Naive thymus-derived CD4-positive, alpha-beta T cell (primary cell): ENCODE data around the gene MATK. TPM values are rescaled to one million over a fixed set of nuclear protein-coding genes. Genes with fewer than 3 reads are reported as not detected.

Experiments
- ATAC-seq: fragments of 150-1000 bp; cut with Tn5 transposase; 2 replicates; pipeline ENCODE4 v1.10.0; 2021; ENCODE audit warnings: mild to moderate bottlenecking, moderate library complexity
- CTCF ChIA-PET: fragments of 350-600 bp; sonication (Branson Sonifier 250); formaldehyde crosslinking; loops from one replicate; lab custom pipeline; 2021; ENCODE audit warnings: antibody characterized with exemption; lab: Charles Lee
- POLR2A ChIA-PET: fragments of 350-600 bp; sonication (Branson Sonifier 250); formaldehyde crosslinking; loops from one replicate; lab custom pipeline; 2021; ENCODE audit warnings: antibody characterized with exemption, inconsistent platforms; lab: Charles Lee
- DNase-seq, 9 donors: peaks; one replicate each; pipeline versions ENCODE4 v3.0.0 to v3.0.0-alpha.2; 2020 to 2022; ENCODE audit warnings: mixed read lengths in 1 of 9
- H3K27ac ChIP-seq: one replicate; pipeline ENCODE4 v1.7.0; 2013; ENCODE audit warnings: mild to moderate bottlenecking, low read depth, low read length, moderate library complexity
- H3K27me3 ChIP-seq, 2 donors: one replicate each; pipeline ENCODE4 v1.7.0; 2013; ENCODE audit warnings: low read length in 2 of 2, mild to moderate bottlenecking in 2 of 2, moderate library complexity in 2 of 2; ENCODE audit not compliant: control insufficient read depth in 2 of 2, insufficient read depth in 2 of 2
- H3K36me3 ChIP-seq, 3 experiments: 1 replicate in 2 of 3; 2 replicates in 1 of 3; pipeline ENCODE4 v1.7.0; 2013; ENCODE audit warnings: low read length in 3 of 3, mild to moderate bottlenecking in 3 of 3, moderate library complexity in 1 of 3; ENCODE audit not compliant: insufficient read depth in 3 of 3, control insufficient read depth in 2 of 3
- H3K4me1 ChIP-seq, 2 donors: one replicate each; pipeline ENCODE4 v1.7.0; 2013; ENCODE audit warnings: low read length in 2 of 2, mild to moderate bottlenecking in 2 of 2, moderate library complexity in 1 of 2; ENCODE audit not compliant: control insufficient read depth in 2 of 2, insufficient read depth in 2 of 2
- H3K4me3 ChIP-seq: 2 replicates; pipeline ENCODE4 v1.7.0; 2013; ENCODE audit warnings: mild to moderate bottlenecking, low read length
- H3K9me3 ChIP-seq, 3 experiments: 1 replicate in 2 of 3; 2 replicates in 1 of 3; pipeline ENCODE4 v1.7.0; 2013; ENCODE audit warnings: low read length in 3 of 3; ENCODE audit not compliant: control insufficient read depth in 2 of 3
- H3K27ac Mint-ChIP-seq, 9 donors: one replicate each; pipeline ENCODE4 v1.8.0; 2020 to 2022; ENCODE audit warnings: mixed read lengths in 9 of 9, mild to moderate bottlenecking in 8 of 9, moderate library complexity in 5 of 9, inconsistent platforms in 2 of 9
- H3K27me3 Mint-ChIP-seq, 5 donors: one replicate each; pipeline ENCODE4 v1.8.0; 2021 to 2022; ENCODE audit warnings: mixed read lengths in 5 of 5, mild to moderate bottlenecking in 1 of 5
- H3K36me3 Mint-ChIP-seq, 5 donors: one replicate each; pipeline ENCODE4 v1.8.0; 2020 to 2022; ENCODE audit warnings: mixed read lengths in 5 of 5, mild to moderate bottlenecking in 3 of 5, inconsistent platforms in 1 of 5
- H3K4me1 Mint-ChIP-seq, 7 donors: one replicate each; pipeline ENCODE4 v1.8.0; 2020 to 2022; ENCODE audit warnings: mixed read lengths in 7 of 7, mild to moderate bottlenecking in 3 of 7, inconsistent platforms in 1 of 7
- H3K4me3 Mint-ChIP-seq, 10 donors: one replicate each; pipeline ENCODE4 v1.8.0; 2020 to 2022; ENCODE audit warnings: mild to moderate bottlenecking in 10 of 10, mixed read lengths in 10 of 10, moderate library complexity in 6 of 10, inconsistent platforms in 2 of 10
- H3K9me3 Mint-ChIP-seq, 11 donors: one replicate each; pipeline ENCODE4 v1.8.0; 2020 to 2022; ENCODE audit warnings: mixed read lengths in 11 of 11, mild to moderate bottlenecking in 4 of 11, inconsistent platforms in 1 of 11, moderate library complexity in 1 of 11
- intact Hi-C, 2 donors: fragments of 100-400 bp; cut with micrococcal nuclease; formaldehyde crosslinking; loops; one replicate each; pipeline ENCODE4 v1.15.1; 2023
- polyA plus RNA-seq, 2 donors: library from polyadenylated mRNA; unstranded; fragments of 300-500 nt; fragmentation: Illumina TruSeq; gene quantifications; one replicate each; pipeline ENCODE4 v1.2.3, GENCODE V29; 2021
- total RNA-seq, 6 experiments: library from RNA in 5 of 6; stranded (reverse) in 5 of 6; gene quantifications; 1 replicate in 5 of 6; 2 replicates in 1 of 6; pipeline ENCODE4 v1.2.3 and lab custom pipeline; 2021 to 2026

MATK gene, protein sequence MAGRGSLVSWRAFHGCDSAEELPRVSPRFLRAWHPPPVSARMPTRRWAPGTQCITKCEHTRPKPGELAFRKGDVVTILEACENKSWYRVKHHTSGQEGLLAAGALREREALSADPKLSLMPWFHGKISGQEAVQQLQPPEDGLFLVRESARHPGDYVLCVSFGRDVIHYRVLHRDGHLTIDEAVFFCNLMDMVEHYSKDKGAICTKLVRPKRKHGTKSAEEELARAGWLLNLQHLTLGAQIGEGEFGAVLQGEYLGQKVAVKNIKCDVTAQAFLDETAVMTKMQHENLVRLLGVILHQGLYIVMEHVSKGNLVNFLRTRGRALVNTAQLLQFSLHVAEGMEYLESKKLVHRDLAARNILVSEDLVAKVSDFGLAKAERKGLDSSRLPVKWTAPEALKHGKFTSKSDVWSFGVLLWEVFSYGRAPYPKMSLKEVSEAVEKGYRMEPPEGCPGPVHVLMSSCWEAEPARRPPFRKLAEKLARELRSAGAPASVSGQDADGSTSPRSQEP
- total RNA-seq (10 to 100 TPM in 3 of 5 experiments, 1 to 10 TPM in 2; 1.6 to 32.6 (median 14.3) TPM), polyA plus RNA-seq (10 to 100 TPM in 1 of 2 donors, 1 to 10 TPM in 1; 8.4 to 13.0 TPM), total RNA-seq (lab: John Stamatoyannopoulos, UW) (7.4 reads per million, percentile 30 among the genes with 10 or more reads in this experiment)

GRCh38 chr19:3785938-3786824 lies at the start of gene MATK:
MATK (minus strand) TSS chr19:3786381; CDS start chr19:3785135, 1,246 bp downstream.
- Histone ChIP-seq H3K36me3 (peaks cover 0 to 4% (median 0%) of the 10 kb centered on the region in 3 experiments), H3K27ac (no peak within 1 kb of the TSS), H3K4me3 (peak within 1 kb of the TSS; percentile 63), H3K4me1 (peaks cover 0 to 4% of the 10 kb centered on the region in 2 donors), H3K27me3 (no peaks in the 10 kb centered on the region), H3K9me3 (peaks cover 0 to 21% (median 11%) of the 10 kb centered on the region in 3 experiments)
- H3K27ac Mint-ChIP-seq, result peak within 1 kb of the TSS in 2 of 9 donors; percentile 23 to 50
- H3K4me1 Mint-ChIP-seq, result peaks cover 0 to 22% (median 12%) of the 10 kb centered on the region in 7 donors
- POLR2A ChIA-PET, result no interaction called here
- peak within 1 kb of the TSS; percentile 74 to 88 (median 82) for H3K4me3 Mint-ChIP-seq
- intact Hi-C loops, result no loop called here
- DNase-seq, result peak in 3 of 9 donors; percentile 21 to 54 (median 27)
- peaks cover 0 to 27% (median 0%) of the 10 kb centered on the region in 5 donors for H3K27me3 Mint-ChIP-seq
- CTCF ChIA-PET, result interaction anchor here (0.6 kb wide), 1 partner anchor 29 kb away, joined by 6 read pairs; no protein-coding TSS in a partner anchor
- H3K36me3 Mint-ChIP-seq, result peaks cover 9 to 21% (median 17%) of the 10 kb centered on the region in 5 donors
- ATAC-seq, result peak; percentile 44
- H3K9me3 Mint-ChIP-seq, result peaks cover 0 to 18% (median 13%) of the 10 kb centered on the region in 11 donors

DNA sequence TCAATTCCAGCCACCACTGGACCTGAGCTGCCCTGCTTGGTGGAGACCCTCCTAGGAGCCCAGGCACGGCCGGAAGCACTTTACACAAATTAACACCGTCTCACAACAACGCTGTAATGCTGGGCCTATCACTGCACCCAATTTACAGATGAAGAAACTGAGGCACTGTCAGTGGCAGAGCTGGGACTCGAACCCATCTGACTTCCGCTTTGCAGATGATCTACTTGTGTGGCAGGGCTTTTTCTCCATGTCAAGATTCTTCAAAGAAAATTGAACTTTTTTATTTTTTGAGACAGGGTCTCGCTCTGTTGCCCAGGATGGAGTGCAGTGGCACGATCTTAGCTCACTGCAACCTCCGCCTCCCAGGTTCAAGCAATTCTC lies 48.9 kb upstream of the MATK start:
- H3K9me3 ChIP-seq, result no peaks in the 10 kb centered on the region
- H3K4me3 Mint-ChIP-seq, result no peak overlapping the region
- H3K27ac Mint-ChIP-seq, result no peak overlapping the region
- no peaks in the 10 kb centered on the region for H3K27me3 ChIP-seq
- H3K36me3 Mint-ChIP-seq, result no peaks in the 10 kb centered on the region
- H3K27me3 Mint-ChIP-seq, result no peaks in the 10 kb centered on the region
- H3K4me3 ChIP-seq, result no peak overlapping the region
- ChIA-PET POLR2A (no interaction called here), CTCF (no interaction called here)
- no peaks in the 10 kb centered on the region for H3K4me1 ChIP-seq
- H3K9me3 Mint-ChIP-seq, result peaks cover 0 to 12% (median 0%) of the 10 kb centered on the region in 11 donors
- no peak overlapping the region for H3K27ac ChIP-seq
- peaks cover 0 to 7% (median 0%) of the 10 kb centered on the region in 7 donors for H3K4me1 Mint-ChIP-seq
- intact Hi-C loops, result no loop called here
- H3K36me3 ChIP-seq, result no peaks in the 10 kb centered on the region
- DNase-seq (no peak), ATAC-seq (no peak)

- Histone ChIP-seq H3K36me3 (no peaks in the 10 kb centered on the region), H3K4me1 (no peaks in the 10 kb centered on the region), H3K4me3 (no peak overlapping the region), H3K27ac (no peak overlapping the region), H3K27me3 (no peaks in the 10 kb centered on the region), H3K9me3 (no peaks in the 10 kb centered on the region)
- H3K9me3 Mint-ChIP-seq, result peaks cover 0 to 12% (median 0%) of the 10 kb centered on the region in 11 donors
- POLR2A ChIA-PET, result interaction anchor here (0.6 kb wide), 1 partner anchor 10 kb away, joined by 3 read pairs; no protein-coding TSS in a partner anchor
- peaks cover 0 to 7% (median 0%) of the 10 kb centered on the region in 7 donors for H3K4me1 Mint-ChIP-seq
- H3K4me3 Mint-ChIP-seq, result no peak overlapping the region
- H3K27ac Mint-ChIP-seq, result no peak overlapping the region
- no peak for DNase-seq
- intact Hi-C loops, result no loop called here
- no peaks in the 10 kb centered on the region for H3K36me3 Mint-ChIP-seq
- H3K27me3 Mint-ChIP-seq, result no peaks in the 10 kb centered on the region
- ATAC-seq, result no peak
- CTCF ChIA-PET, result interaction anchor here (0.5 kb wide), 1 partner anchor 86 kb away, joined by 3 read pairs; no protein-coding TSS in a partner anchor
These were observed 48.3 kb upstream of the MATK start for GRCh38 chr19:3834349-3835054.

DNA sequence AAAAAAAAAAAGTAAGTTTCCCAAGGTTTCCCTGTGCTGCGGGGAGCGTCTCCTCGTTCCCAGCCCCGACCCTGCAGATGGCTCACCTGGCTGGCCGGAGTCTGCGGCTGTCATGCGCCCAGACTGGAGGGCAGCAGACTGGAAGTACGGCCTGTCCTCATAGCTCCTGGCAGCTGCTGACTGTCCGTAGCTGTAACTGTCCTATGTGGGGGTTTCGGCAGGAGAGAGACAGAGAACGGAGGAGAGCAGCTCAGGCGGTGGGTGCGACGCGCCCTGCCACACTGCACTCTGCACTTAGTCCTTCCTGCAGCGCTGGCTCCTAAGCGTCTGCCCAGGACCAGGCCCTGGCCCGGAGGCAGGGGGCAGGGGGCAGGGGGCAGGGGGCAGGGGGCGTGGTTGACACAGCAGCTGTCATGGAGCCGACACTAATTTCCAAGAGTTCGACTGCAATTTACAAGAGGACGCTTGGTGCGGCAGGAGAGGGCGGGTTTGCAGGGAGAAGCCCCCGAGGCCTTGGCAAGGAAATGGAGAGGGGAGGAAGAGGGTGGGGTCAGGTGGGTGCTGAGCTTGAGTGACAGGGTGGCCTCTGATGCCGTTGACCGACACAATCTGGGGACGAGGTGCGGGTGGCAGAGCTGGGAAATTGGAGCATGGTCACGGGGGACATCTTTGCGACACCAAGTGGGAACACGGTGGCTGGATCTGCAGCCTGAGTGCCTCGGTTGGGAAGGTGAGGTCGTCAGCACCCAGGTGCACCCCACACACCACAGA lies 47.6 kb upstream of the MATK start:
- Mint-ChIP-seq H3K36me3 (no peaks in the 10 kb centered on the region), H3K4me3 (no peak overlapping the region), H3K27me3 (no peaks in the 10 kb centered on the region), H3K27ac (no peak overlapping the region), H3K4me1 (peaks cover 0 to 7% (median 0%) of the 10 kb centered on the region in 7 donors), H3K9me3 (peaks cover 0 to 12% (median 0%) of the 10 kb centered on the region in 11 donors)
- POLR2A ChIA-PET, result interaction anchor here (0.6 kb wide), 1 partner anchor 10 kb away, joined by 3 read pairs; no protein-coding TSS in a partner anchor
- no peak for ATAC-seq
- no peaks in the 10 kb centered on the region for H3K9me3 ChIP-seq
- H3K4me1 ChIP-seq, result no peaks in the 10 kb centered on the region
- no peak for DNase-seq
- no peaks in the 10 kb centered on the region for H3K27me3 ChIP-seq
- CTCF ChIA-PET, result interaction anchor here (0.6 kb wide), 1 partner anchor 64 kb away, joined by 3 read pairs; no protein-coding TSS in a partner anchor
- intact Hi-C loops, result no loop called here
- no peak overlapping the region for H3K27ac ChIP-seq
- H3K4me3 ChIP-seq, result no peak overlapping the region
- no peaks in the 10 kb centered on the region for H3K36me3 ChIP-seq

GRCh38 chr19:3832001-3832400 lies 45.8 kb upstream of the MATK start:
- Mint-ChIP-seq H3K4me1 (peaks cover 0 to 5% (median 0%) of the 10 kb centered on the region in 7 donors), H3K36me3 (no peaks in the 10 kb centered on the region), H3K27me3 (no peaks in the 10 kb centered on the region), H3K27ac (no peak overlapping the region), H3K4me3 (no peak overlapping the region), H3K9me3 (no peaks in the 10 kb centered on the region)
- Histone ChIP-seq H3K9me3 (no peaks in the 10 kb centered on the region), H3K36me3 (no peaks in the 10 kb centered on the region), H3K4me3 (no peak overlapping the region), H3K4me1 (no peaks in the 10 kb centered on the region), H3K27ac (no peak overlapping the region), H3K27me3 (no peaks in the 10 kb centered on the region)
- ATAC-seq, result no peak
- ChIA-PET CTCF (no interaction called here), POLR2A (no interaction called here)
- intact Hi-C loops, result no loop called here
- no peak for DNase-seq
